K562 (cell line): ENCODE measurements around the gene C10orf105. TPM values are rescaled to one million over a fixed set of nuclear protein-coding genes. Genes with fewer than 3 reads are reported as not detected.
A peak's percentile ranks its signal among the peaks of the same experiment; 100 is the strongest.

ENCODE experiments used
- ATF1 ChIP-seq, 2 experiments: fragments of 450-650 bp in 1 of 2; IDR thresholded peaks; 2 replicates each; pipeline ENCODE4 v1.6.1; 2016; ENCODE audit warnings: missing compliant biosample characterization in 1 of 2, missing genetic modification characterization in 1 of 2
- EP300 ChIP-seq: IDR thresholded peaks from 2 replicates; pipeline ENCODE4 v1.6.1; 2012; ENCODE audit warnings: low read length, improper control_type of control experiment
- ETV1 ChIP-seq: fragments of 450-650 bp; conservative IDR thresholded peaks from 2 replicates; pipeline ENCODE4 v1.6.1; 2016; ENCODE audit warnings: missing genetic modification characterization, control low read depth, low read depth, missing compliant biosample characterization
- FUS ChIP-seq: fragments of 200-400 bp; formaldehyde crosslinking; optimal IDR thresholded peaks from 2 replicates; pipeline ENCODE3; 2017; ENCODE audit warnings: low read depth, low read length
- HDAC2 ChIP-seq: fragments of 450-650 bp; IDR thresholded peaks from 2 replicates; pipeline ENCODE4 v1.6.1; 2016; ENCODE audit warnings: mild to moderate bottlenecking
- HMG20B ChIP-seq: fragments of 250-450 bp; sonication (Bioruptor Pico); IDR thresholded peaks from 2 replicates; pipeline ENCODE4 v1.5.0; 2021; ENCODE audit warnings: mild to moderate bottlenecking
- HMGXB4 ChIP-seq: sonication (generic); formaldehyde crosslinking; IDR thresholded peaks from 2 replicates; pipeline ENCODE4 v1.8.1; 2023; ENCODE audit warnings: mild to moderate bottlenecking, missing genetic modification reagents
- MEF2A ChIP-seq: IDR thresholded peaks from 2 replicates; pipeline ENCODE4 v1.6.1; 2011; ENCODE audit warnings: low read depth, mild to moderate bottlenecking, low read length, moderate library complexity; ENCODE audit not compliant: control insufficient read depth
- NCOR1 ChIP-seq: fragments of 450-650 bp; IDR thresholded peaks from 2 replicates; pipeline ENCODE4 v1.6.1; 2016; ENCODE audit warnings: mild to moderate bottlenecking, moderate library complexity
- NELFE ChIP-seq: IDR thresholded peaks from 2 replicates; pipeline ENCODE4 v1.6.1; 2011; ENCODE audit warnings: mild to moderate bottlenecking; ENCODE audit not compliant: insufficient read depth, insufficient read length
- SAP30 ChIP-seq: fragments of 200-600 bp; sonication (generic); IDR thresholded peaks from 2 replicates; pipeline ENCODE4 v1.6.1; 2012; ENCODE audit warnings: borderline replicate concordance, low read depth, mild to moderate bottlenecking, moderate library complexity, low read length, control low read depth, inconsistent platforms; ENCODE audit not compliant: insufficient read depth, poor library complexity, severe bottlenecking
- SIRT6 ChIP-seq: IDR thresholded peaks from one replicate; pipeline ENCODE4 v1.6.1; 2012; ENCODE audit warnings: low read depth, mild to moderate bottlenecking, control low read depth, inconsistent platforms, low read length, moderate library complexity
- STAT5A ChIP-seq: IDR thresholded peaks from 2 replicates; pipeline ENCODE4 v1.6.1; 2012; ENCODE audit warnings: low read length, inconsistent platforms, borderline replicate concordance
- STAT5B ChIP-seq: fragments of 250-450 bp; sonication (Bioruptor Pico); IDR thresholded peaks from 2 replicates; pipeline ENCODE4 v1.8.0; 2021; ENCODE audit warnings: mild to moderate bottlenecking, inconsistent platforms
- TBP ChIP-seq: optimal IDR thresholded peaks from 2 replicates; pipeline ENCODE3; 2011; ENCODE audit warnings: low read depth, low read length, improper control_type of control experiment
- TEAD4 ChIP-seq, 2 experiments: sonication (generic) in 1 of 2; formaldehyde crosslinking in 1 of 2; IDR thresholded peaks; 2 replicates each; pipeline versions ENCODE4 v1.6.1 to v1.8.0; 2012 to 2022; ENCODE audit warnings: borderline replicate concordance in 1 of 2, inconsistent platforms in 1 of 2, low read length in 1 of 2, mild to moderate bottlenecking in 1 of 2, missing genetic modification reagents in 1 of 2
- THAP7 ChIP-seq: fragments of 250-450 bp; sonication (Bioruptor Pico); IDR thresholded peaks from 2 replicates; pipeline ENCODE4 v1.5.0; 2021
- U2AF2 ChIP-seq: fragments of 200-400 bp; formaldehyde crosslinking; optimal IDR thresholded peaks from 2 replicates; pipeline ENCODE3; 2017; ENCODE audit warnings: low read depth, mild to moderate bottlenecking, low read length
- WHSC1 ChIP-seq: IDR thresholded peaks from one replicate; pipeline ENCODE4 v1.6.1; 2012; ENCODE audit warnings: low read length, control low read depth, inconsistent platforms
- ZNF140 ChIP-seq: fragments of 250-450 bp; sonication (Bioruptor Pico); IDR thresholded peaks from 2 replicates; pipeline ENCODE4 v1.8.0; 2021; ENCODE audit warnings: moderate library complexity, mild to moderate bottlenecking, inconsistent platforms
- ZNF431 ChIP-seq: sonication (generic); formaldehyde crosslinking; IDR thresholded peaks from 2 replicates; pipeline ENCODE4 v1.8.0; 2022; ENCODE audit warnings: mild to moderate bottlenecking, missing genetic modification reagents
- ZNF561 ChIP-seq: fragments of 450-650 bp; formaldehyde crosslinking; conservative IDR thresholded peaks from 2 replicates; pipeline ENCODE4 v1.4.0; 2020; ENCODE audit warnings: mild to moderate bottlenecking, moderate library complexity
- ZNF707 ChIP-seq: fragments of 250-450 bp; sonication (Bioruptor Pico); conservative IDR thresholded peaks from 2 replicates; pipeline ENCODE4 v1.8.0; 2022; ENCODE audit warnings: inconsistent platforms, mild to moderate bottlenecking, moderate library complexity
- polyA plus RNA-seq, 8 experiments: library from polyadenylated mRNA; depleted of rRNA in 4 of 8; stranded (reverse) in 5 of 8; unstranded in 3 of 8; fragments of >200 nt; fragmentation: Nextera tagmentation in 2 of 8; fragmentation: Illumina TruSeq in 1 of 8; extraction: Ambion mirVana in 2 of 8; extraction: Trizol in 1 of 8; gene quantifications; 2 replicates each; pipeline versions ENCODE4 v1.2.1 to v1.2.3, GENCODE V29; 2011 to 2014; ENCODE audit warnings: inconsistent platforms in 1 of 8, missing spikeins in 1 of 8
- total RNA-seq, 7 experiments: library from RNA; depleted of rRNA in 6 of 7; stranded (reverse); fragments of >200 nt in 6 of 7; fragmentation: Illumina TruSeq in 2 of 7; extraction: Trizol in 2 of 7; gene quantifications; 2 replicates each; pipeline versions ENCODE4 v1.2.1 to v1.2.3, GENCODE V29; 2011 to 2021; ENCODE audit warnings: low replicate concordance in 1 of 7
- TF ChIP-seq, protein P1 (sequence below): fragments of 250-450 bp; sonication (Bioruptor Pico); IDR thresholded peaks from 2 replicates; pipeline ENCODE4 v1.4.0; 2020; ENCODE audit warnings: mild to moderate bottlenecking

The C10orf105 gene
- total and polyA plus RNA-seq, 9 of the 15 experiments (the other 6 are each of a cell fraction or from before 2014, with no cell fraction given) = 0.03 to 0.25 (median 0.04) TPM; not detected in 3

DNA sequence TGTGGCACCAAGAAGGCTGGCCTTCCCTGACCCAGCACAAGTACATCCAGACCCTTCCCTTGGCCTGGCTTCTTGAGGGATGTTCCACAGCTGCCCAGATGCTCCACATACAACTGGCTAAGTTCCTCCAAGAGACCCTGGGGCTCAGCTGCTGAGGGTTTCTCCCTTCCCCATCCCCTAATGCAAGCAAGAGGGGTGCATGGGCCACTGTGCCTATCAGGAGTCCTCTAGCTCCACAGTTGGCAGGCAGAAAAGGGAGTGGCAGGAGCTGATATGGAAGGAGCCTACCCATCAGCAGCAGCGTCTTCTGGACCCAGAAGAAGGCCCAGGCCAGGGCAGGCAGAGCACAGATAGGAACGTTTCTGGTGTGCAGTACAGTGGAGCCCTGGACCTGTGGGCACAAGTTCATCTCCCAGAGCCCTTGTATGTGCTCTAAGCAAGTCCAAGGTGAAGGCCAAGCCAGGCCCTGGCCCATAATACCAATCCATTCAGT is 27.5 kb upstream of the C10orf105 start (continued):
- no peak for TF ChIP-seq NELFE
- TF ChIP-seq, protein P1, sequence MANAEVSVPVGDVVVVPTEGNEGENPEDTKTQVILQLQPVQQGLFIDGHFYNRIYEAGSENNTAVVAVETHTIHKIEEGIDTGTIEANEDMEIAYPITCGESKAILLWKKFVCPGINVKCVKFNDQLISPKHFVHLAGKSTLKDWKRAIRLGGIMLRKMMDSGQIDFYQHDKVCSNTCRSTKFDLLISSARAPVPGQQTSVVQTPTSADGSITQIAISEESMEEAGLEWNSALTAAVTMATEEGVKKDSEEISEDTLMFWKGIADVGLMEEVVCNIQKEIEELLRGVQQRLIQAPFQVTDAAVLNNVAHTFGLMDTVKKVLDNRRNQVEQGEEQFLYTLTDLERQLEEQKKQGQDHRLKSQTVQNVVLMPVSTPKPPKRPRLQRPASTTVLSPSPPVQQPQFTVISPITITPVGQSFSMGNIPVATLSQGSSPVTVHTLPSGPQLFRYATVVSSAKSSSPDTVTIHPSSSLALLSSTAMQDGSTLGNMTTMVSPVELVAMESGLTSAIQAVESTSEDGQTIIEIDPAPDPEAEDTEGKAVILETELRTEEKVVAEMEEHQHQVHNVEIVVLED (CRISPR knock-in tag) = 0 out of 2 replicates have a peak, but pooled peaks have one; percentile 15
- TF ChIP-seq ZNF431 (CRISPR knock-in tag) = no peak
- no peak for TF ChIP-seq FUS
- TF ChIP-seq SIRT6 = no peak
- TF ChIP-seq THAP7 = no peak
- no peak for TF ChIP-seq ZNF707 (CRISPR knock-in tag)
- TF ChIP-seq EP300 = no peak
- no peak for TF ChIP-seq TEAD4 (IDR thresholded peaks at IDR 0.05; ENCODE audit: low read length)
- no peak for TF ChIP-seq TEAD4 (CRISPR knock-in tag; IDR thresholded peaks at IDR 0.05; ENCODE audit: borderline replicate concordance)
- TF ChIP-seq STAT5B (CRISPR knock-in tag) = no peak
- TF ChIP-seq HDAC2 = no peak
- TF ChIP-seq MEF2A = no peak
- TF ChIP-seq U2AF2 = no peak
- TF ChIP-seq HMG20B (CRISPR knock-in tag) = 0 out of 2 replicates have a peak, but pooled peaks have one; percentile 11
- TF ChIP-seq ZNF140 (CRISPR knock-in tag) = no peak
- TF ChIP-seq HMGXB4 (CRISPR knock-in tag) = 0 out of 2 replicates have a peak, but pooled peaks have one; percentile 59
- TF ChIP-seq WHSC1 = no peak
- no peak for TF ChIP-seq ATF1 (CRISPR knock-in tag; IDR thresholded peaks at IDR 0.05)
- TF ChIP-seq ATF1 (tag; IDR thresholded peaks at IDR 0.05) = no peak
- no peak for TF ChIP-seq ETV1 (tag)
- TF ChIP-seq ZNF561 (CRISPR knock-in tag) = no peak
- TF ChIP-seq SAP30 = no peak
- no peak for TF ChIP-seq STAT5A
- TF ChIP-seq TBP = no peak
- TF ChIP-seq NCOR1 = no peak; the same call in 1 of the 2 replicates
